Spleen (tissue), 7 donors: ENCODE measurements around the gene PLAU.

ENCODE experiments used
- CTCF ChIP-seq, 11 experiments: fragments of 200-600 bp in 7 of 11; fragments of 450-650 bp in 4 of 11; sonication (generic) in 4 of 11; IDR thresholded peaks in 8 of 11; conservative IDR thresholded peaks in 3 of 11; 1 replicate in 7 of 11; 2 replicates in 4 of 11; pipeline versions ENCODE4 v1.4.0 to v1.8.0; 2016 to 2021; ENCODE audit warnings: antibody characterized with exemption in 11 of 11, inconsistent platforms in 4 of 11, mild to moderate bottlenecking in 1 of 11
- POLR2A ChIP-seq, 3 donors: fragments of 450-650 bp; IDR thresholded peaks; one replicate each; pipeline ENCODE4 v1.5.1; 2017; ENCODE audit warnings: antibody characterized with exemption in 3 of 3, mild to moderate bottlenecking in 1 of 3
- donor health status: DM: no; HTN: no; CAD: no; lungs with moderate emphysema.
- donor health status: DM: no; HTN: no; CAD: no.
- donor health status: DM: no; HTN: no; CAD: no.

GRCh38 chr10:73897693-73898092 is 13.2 kb upstream of the PLAU start:
- TF ChIP-seq CTCF (IDR thresholded peaks at IDR 0.05 in 8 of 11, conservative IDR thresholded peaks at IDR 0.05 in 3 of 11): no peak
- no peak for TF ChIP-seq POLR2A (IDR thresholded peaks at IDR 0.05)
